PFSK-1 (cell line): ENCODE results near the gene CIDEA.

Experiments used
- POLR2AphosphoS5 ChIP-seq: IDR thresholded peaks from 2 replicates; pipeline ENCODE4 v1.6.1; 2012; ENCODE audit warnings: low read depth, mild to moderate bottlenecking, control low read depth, low read length, moderate library complexity
- SIN3A ChIP-seq: IDR thresholded peaks from 2 replicates; pipeline ENCODE4 v1.6.1; 2012; ENCODE audit warnings: mild to moderate bottlenecking, low read length, moderate library complexity, borderline replicate concordance; ENCODE audit not compliant: insufficient read depth
- TAF1 ChIP-seq: IDR thresholded peaks from 2 replicates; pipeline ENCODE4 v1.6.1; 2012; ENCODE audit warnings: low read length, control low read depth, borderline replicate concordance; ENCODE audit not compliant: insufficient read depth
- TF ChIP-seq, protein P1 (sequence below), 2 experiments: IDR thresholded peaks; 2 replicates each; pipeline versions ENCODE4 v1.6.1 to v1.8.0; 2011 to 2012; ENCODE audit warnings: low read depth in 2 of 2, low read length in 2 of 2, control low read depth in 1 of 2, inconsistent platforms in 1 of 2, mild to moderate bottlenecking in 1 of 2, moderate library complexity in 1 of 2; ENCODE audit not compliant: insufficient read depth in 1 of 2

DNA sequence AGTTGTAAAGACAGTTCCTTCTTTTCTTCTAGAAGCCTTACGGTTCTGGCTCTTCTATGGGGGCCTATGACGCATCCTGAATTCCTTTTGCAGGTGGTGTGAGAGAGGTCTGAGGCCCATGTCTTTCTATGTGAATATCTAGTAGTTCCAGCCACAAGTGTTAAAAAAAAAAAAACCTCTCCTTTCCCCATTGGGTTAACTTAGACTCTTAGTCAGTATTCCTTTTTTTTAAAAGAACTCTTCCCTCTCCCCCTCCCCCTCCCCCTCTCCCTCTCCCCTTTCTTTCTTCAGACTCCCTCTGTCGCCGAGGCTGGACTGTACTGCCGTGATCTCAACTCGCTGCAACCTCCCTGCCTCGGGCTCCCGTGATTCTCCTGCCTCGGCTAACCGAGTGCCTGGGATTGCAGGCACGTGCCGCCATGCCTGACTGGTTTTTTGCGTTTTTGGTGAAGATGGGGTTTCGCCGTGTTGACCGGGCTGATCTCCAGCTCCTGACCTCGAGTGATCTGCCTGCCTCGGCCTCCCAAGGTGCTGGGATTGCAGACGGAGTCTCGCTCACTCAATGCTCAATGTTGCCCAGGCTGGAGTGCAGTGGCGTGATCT lies 11.4 kb upstream of the CIDEA start:
- no peak for TF ChIP-seq POLR2AphosphoS5
- TF ChIP-seq, protein P1, sequence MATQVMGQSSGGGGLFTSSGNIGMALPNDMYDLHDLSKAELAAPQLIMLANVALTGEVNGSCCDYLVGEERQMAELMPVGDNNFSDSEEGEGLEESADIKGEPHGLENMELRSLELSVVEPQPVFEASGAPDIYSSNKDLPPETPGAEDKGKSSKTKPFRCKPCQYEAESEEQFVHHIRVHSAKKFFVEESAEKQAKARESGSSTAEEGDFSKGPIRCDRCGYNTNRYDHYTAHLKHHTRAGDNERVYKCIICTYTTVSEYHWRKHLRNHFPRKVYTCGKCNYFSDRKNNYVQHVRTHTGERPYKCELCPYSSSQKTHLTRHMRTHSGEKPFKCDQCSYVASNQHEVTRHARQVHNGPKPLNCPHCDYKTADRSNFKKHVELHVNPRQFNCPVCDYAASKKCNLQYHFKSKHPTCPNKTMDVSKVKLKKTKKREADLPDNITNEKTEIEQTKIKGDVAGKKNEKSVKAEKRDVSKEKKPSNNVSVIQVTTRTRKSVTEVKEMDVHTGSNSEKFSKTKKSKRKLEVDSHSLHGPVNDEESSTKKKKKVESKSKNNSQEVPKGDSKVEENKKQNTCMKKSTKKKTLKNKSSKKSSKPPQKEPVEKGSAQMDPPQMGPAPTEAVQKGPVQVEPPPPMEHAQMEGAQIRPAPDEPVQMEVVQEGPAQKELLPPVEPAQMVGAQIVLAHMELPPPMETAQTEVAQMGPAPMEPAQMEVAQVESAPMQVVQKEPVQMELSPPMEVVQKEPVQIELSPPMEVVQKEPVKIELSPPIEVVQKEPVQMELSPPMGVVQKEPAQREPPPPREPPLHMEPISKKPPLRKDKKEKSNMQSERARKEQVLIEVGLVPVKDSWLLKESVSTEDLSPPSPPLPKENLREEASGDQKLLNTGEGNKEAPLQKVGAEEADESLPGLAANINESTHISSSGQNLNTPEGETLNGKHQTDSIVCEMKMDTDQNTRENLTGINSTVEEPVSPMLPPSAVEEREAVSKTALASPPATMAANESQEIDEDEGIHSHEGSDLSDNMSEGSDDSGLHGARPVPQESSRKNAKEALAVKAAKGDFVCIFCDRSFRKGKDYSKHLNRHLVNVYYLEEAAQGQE (IDR thresholded peaks at IDR 0.05; ENCODE audit: insufficient read depth in 1 of 2, low read depth in 2 of 2, low read length in 2 of 2): no peak
- no peak for TF ChIP-seq SIN3A
- TF ChIP-seq TAF1: no peak
